ENCODE data around the gene ARID1B. TPM values are rescaled to one million over a fixed set of nuclear protein-coding genes. Genes with fewer than 3 reads are reported as not detected.

The ARID1B gene
- total RNA-seq, 1 donor from 2014 or later, result 66.3 TPM

GRCh38 chr6:157232161-157232895, 455.1 kb downstream of the ARID1B start:
- Mint-ChIP-seq H3K27ac (no peak overlapping the region), H3K4me3 (ENCODE audit: low read depth) (no peak overlapping the region)
- intact Hi-C loops (cut with micrococcal nuclease), result no loop called here

GRCh38 chr6:157233156-157233555, 456.0 kb downstream of the ARID1B start:
- Mint-ChIP-seq H3K9me3 (no peaks in the 10 kb centered on the region), H3K27ac (no peak overlapping the region), H3K27me3 (ENCODE audit: low read depth) (peaks cover 50% of the 10 kb centered on the region)

More at GRCh38 chr6:157232161-157232895, 455.1 kb downstream of the ARID1B start:
- Mint-ChIP-seq H3K36me3 (ENCODE audit: low read depth) (peaks cover 4% of the 10 kb centered on the region), H3K9me3 (no peaks in the 10 kb centered on the region), H3K27me3 (ENCODE audit: low read depth) (peaks cover 45% of the 10 kb centered on the region), H3K4me1 (ENCODE audit: low read depth) (peaks cover 18% of the 10 kb centered on the region)
- no peak for DNase-seq (ENCODE audit: low spot score)

DNA sequence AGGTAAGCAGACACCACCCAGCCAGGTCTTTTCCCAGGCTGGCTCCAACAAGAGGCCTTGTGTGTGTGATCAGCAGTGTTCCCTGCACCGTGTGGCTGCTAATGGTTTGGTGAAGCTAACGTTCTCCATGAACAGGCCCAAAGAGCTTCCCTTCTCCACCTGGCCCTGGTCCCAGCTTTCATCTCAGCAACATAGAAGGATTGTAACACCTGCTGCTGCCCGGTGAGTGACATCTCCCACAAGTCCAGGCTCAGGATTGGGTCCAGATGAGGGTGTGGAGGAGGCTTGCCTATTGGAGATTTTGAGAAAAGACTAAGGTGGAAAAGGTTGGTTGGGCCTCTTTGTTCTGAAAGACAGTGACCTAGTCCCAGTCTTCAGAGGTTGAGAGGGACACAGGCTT, 456.5 kb downstream of the ARID1B start:
- no peak overlapping the region for H3K27ac Mint-ChIP-seq
- no peaks in the 10 kb centered on the region for H3K9me3 Mint-ChIP-seq
- H3K27me3 Mint-ChIP-seq (ENCODE audit: low read depth), result peaks cover 52% of the 10 kb centered on the region
- peaks cover 4% of the 10 kb centered on the region for H3K36me3 Mint-ChIP-seq (ENCODE audit: low read depth)
- H3K4me1 Mint-ChIP-seq (ENCODE audit: low read depth), result peaks cover 11% of the 10 kb centered on the region
- no peak for DNase-seq (ENCODE audit: low spot score)
- H3K4me3 Mint-ChIP-seq (ENCODE audit: low read depth), result no peak overlapping the region
- intact Hi-C loops (cut with micrococcal nuclease), result no loop called here

More at GRCh38 chr6:157233156-157233555, 456.0 kb downstream of the ARID1B start:
- no peak for DNase-seq (ENCODE audit: low spot score)
- Mint-ChIP-seq H3K36me3 (ENCODE audit: low read depth) (peaks cover 4% of the 10 kb centered on the region), H3K4me3 (ENCODE audit: low read depth) (no peak overlapping the region), H3K4me1 (ENCODE audit: low read depth) (peaks cover 11% of the 10 kb centered on the region)
- intact Hi-C loops (cut with micrococcal nuclease), result no loop called here

DNA sequence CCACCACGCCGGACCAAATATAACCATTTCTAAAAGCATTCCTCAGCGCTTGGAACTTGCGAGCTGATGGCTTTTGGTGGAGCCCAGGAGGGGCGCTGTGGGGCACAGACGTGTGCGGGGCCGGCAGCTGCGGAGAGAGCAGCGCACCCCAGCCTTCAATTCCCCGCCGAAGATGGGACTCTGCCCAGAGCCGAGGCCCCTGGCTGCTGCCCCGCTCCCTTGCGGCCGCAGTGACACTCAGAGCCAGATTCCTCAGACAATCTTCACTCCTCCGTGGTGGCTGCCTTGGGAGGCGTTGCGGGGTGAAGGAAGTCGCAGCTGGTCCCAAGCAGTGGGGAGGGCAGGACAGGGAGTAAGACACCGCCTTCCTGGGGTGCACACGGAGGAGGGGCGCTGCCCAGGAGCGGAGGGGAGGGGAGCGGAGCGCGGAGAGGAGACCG, 458.4 kb downstream of the ARID1B start:
- H3K4me1 Mint-ChIP-seq (ENCODE audit: low read depth), result peaks cover 11% of the 10 kb centered on the region
- no peaks in the 10 kb centered on the region for H3K9me3 Mint-ChIP-seq
- DNase-seq (ENCODE audit: low spot score), result peak; percentile 31
- peaks cover 57% of the 10 kb centered on the region for H3K27me3 Mint-ChIP-seq (ENCODE audit: low read depth)
- peak overlapping the region; percentile 84 for H3K4me3 Mint-ChIP-seq (ENCODE audit: low read depth)
- peaks cover 4% of the 10 kb centered on the region for H3K36me3 Mint-ChIP-seq (ENCODE audit: low read depth)
- no peak overlapping the region for H3K27ac Mint-ChIP-seq
- intact Hi-C loops (cut with micrococcal nuclease), result loop anchor here (5.0 kb wide), 1 partner anchor 37 kb away; no protein-coding TSS in a partner anchor

DNA sequence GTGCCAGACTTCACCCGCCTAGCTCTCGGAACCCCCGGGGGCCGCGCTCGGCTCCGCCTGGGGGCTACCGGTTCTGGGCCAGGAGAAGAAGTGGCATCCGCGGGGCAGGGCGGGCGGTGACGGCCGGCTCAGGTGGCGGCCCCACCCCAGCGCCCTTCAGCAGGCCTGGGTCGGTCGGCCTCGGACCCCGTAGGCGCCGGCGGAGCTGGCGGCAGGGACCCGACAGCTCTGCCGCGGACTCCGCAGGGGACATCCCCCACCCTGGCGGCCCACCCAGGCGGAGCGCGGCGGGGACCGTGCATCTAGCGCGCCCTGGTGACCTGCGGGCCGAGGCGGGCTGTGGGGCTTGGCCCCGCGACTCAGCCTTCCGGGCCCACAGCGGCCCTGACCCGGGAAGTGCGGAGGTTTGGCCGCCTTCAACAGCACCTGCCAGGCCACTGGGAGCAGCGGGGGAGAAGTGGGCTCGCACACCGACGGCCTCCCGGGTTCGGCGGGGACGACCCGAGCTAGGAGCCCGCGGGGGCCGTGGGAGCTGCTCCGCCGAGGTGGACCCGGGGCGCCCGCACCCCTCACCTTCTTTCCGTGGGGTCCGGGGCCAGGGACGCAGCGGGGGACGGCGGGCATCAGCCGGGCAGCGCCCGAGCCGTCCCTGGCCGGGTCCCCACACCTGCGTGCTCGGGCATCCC, 459.0 kb downstream of the ARID1B start:
- Mint-ChIP-seq H3K36me3 (ENCODE audit: low read depth) (peaks cover 4% of the 10 kb centered on the region), H3K27ac (no peak overlapping the region), H3K4me1 (ENCODE audit: low read depth) (peaks cover 11% of the 10 kb centered on the region), H3K27me3 (ENCODE audit: low read depth) (peaks cover 57% of the 10 kb centered on the region), H3K9me3 (no peaks in the 10 kb centered on the region), H3K4me3 (ENCODE audit: low read depth) (peak overlapping the region; percentile 84)
- no peak for DNase-seq (ENCODE audit: low spot score)
- intact Hi-C loops (cut with micrococcal nuclease), result loop anchor here (5.0 kb wide), 1 partner anchor 36 kb away; no protein-coding TSS in a partner anchor

DNA sequence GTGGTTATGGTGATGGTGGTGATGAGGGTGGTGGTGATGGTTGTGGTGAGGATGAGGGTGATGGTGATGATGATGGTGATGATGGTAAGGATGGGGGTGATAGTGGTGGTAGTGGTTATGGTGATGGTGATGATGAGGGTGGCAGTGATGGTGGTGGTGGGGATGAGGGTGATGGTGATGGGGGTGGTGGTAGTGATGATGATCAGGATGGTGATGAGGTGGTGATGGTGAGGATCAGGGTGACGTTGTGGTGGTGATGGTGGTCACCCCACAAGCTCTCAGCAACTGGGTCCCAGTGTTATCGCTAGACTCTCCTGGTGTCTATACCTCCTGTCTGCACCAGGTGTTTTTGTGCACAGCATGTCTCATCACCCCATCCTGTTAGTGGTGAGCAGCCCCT, 461.2 kb downstream of the ARID1B start:
- peaks cover 4% of the 10 kb centered on the region for H3K36me3 Mint-ChIP-seq (ENCODE audit: low read depth)
- no peaks in the 10 kb centered on the region for H3K9me3 Mint-ChIP-seq
- intact Hi-C loops (cut with micrococcal nuclease), result loop anchor here (5.0 kb wide), 1 partner anchor 34 kb away; no protein-coding TSS in a partner anchor
- H3K4me1 Mint-ChIP-seq (ENCODE audit: low read depth), result peaks cover 11% of the 10 kb centered on the region
- no peak overlapping the region for H3K4me3 Mint-ChIP-seq (ENCODE audit: low read depth)
- DNase-seq (ENCODE audit: low spot score), result no peak
- H3K27ac Mint-ChIP-seq, result no peak overlapping the region
- peaks cover 54% of the 10 kb centered on the region for H3K27me3 Mint-ChIP-seq (ENCODE audit: low read depth)

DNA sequence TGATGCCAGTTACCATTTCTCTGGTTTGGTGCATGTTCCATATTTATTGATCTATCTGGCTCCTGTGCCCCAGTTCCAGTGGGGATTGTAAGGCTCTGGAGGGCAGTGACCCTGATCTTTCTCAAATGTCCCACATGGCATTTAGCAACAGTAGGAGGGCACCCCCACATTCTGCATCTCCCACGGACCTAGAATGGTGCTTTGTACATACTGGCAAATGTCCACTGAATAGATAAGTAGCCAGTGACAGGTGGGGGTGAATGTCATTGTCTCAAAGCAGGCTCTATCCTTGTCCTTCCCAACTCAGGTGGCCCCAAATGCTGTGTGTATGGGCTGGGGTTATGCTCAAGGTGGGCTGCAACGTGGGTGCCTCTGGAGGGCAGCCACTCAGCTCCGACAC, 462.0 kb downstream of the ARID1B start:
- Mint-ChIP-seq H3K9me3 (no peaks in the 10 kb centered on the region), H3K4me3 (ENCODE audit: low read depth) (no peak overlapping the region), H3K4me1 (ENCODE audit: low read depth) (peaks cover 11% of the 10 kb centered on the region), H3K27me3 (ENCODE audit: low read depth) (peaks cover 50% of the 10 kb centered on the region), H3K36me3 (ENCODE audit: low read depth) (peaks cover 4% of the 10 kb centered on the region), H3K27ac (no peak overlapping the region)
- intact Hi-C loops (cut with micrococcal nuclease), result loop anchor here (5.0 kb wide), 1 partner anchor 33 kb away; no protein-coding TSS in a partner anchor
- no peak for DNase-seq (ENCODE audit: low spot score)

GRCh38 chr6:157239671-157240058, 462.5 kb downstream of the ARID1B start:
- no peaks in the 10 kb centered on the region for H3K9me3 Mint-ChIP-seq
- H3K4me1 Mint-ChIP-seq (ENCODE audit: low read depth), result peaks cover 10% of the 10 kb centered on the region
- no peak overlapping the region for H3K4me3 Mint-ChIP-seq (ENCODE audit: low read depth)
- DNase-seq (ENCODE audit: low spot score), result no peak
- intact Hi-C loops (cut with micrococcal nuclease), result loop anchor here (5.0 kb wide), 1 partner anchor 33 kb away; no protein-coding TSS in a partner anchor
- H3K36me3 Mint-ChIP-seq (ENCODE audit: low read depth), result peaks cover 4% of the 10 kb centered on the region
- peaks cover 49% of the 10 kb centered on the region for H3K27me3 Mint-ChIP-seq (ENCODE audit: low read depth)
- H3K27ac Mint-ChIP-seq, result no peak overlapping the region

DNA sequence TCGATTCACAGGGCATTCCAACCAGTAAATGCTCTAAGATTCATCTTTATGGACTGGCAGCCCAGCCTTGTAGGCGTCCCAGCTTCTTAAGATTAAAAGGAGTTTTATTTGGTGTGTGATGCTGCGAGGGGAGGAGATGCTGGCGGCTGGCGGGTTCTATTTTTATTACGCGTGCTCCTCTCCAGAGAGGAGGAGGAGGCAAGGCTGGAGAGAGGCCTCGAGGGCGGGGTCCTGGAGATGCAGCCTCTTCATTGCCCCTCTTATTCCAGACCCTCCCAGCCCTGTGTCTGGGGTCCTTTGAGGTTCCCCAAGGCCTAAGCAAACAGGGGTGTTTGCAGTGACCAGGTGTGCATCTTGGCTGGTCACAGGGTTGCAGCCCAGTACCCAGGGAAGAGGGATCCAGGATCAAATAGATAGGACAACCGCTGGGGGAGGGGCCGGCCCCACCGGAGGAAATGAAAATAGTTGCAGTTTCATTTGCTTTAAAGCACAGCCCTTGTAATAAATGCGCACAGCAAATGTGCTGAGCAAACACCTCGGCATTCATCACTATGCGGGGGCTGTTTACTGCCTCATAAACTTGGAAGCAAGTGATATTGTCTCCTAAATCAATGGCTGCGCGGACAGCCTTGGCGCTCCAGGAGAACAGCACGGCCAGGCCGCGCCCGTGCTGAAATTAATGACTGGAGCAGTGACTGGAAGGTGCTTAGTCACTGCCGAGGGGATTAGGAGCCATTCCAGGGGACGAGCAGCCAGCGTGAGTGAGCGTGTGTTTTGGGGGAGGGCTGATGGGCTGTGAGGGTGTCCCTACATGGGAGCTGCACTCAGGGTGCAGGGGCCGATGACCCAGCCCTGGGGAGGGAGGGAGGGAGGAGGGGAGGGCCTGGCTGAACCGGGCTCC, 463.1 kb downstream of the ARID1B start:
- H3K27ac Mint-ChIP-seq, result no peak overlapping the region
- peaks cover 4% of the 10 kb centered on the region for H3K36me3 Mint-ChIP-seq (ENCODE audit: low read depth)
- no peak for DNase-seq (ENCODE audit: low spot score)
- H3K9me3 Mint-ChIP-seq, result no peaks in the 10 kb centered on the region
- H3K4me3 Mint-ChIP-seq (ENCODE audit: low read depth), result no peak overlapping the region
- H3K27me3 Mint-ChIP-seq (ENCODE audit: low read depth), result peaks cover 44% of the 10 kb centered on the region
- intact Hi-C loops (cut with micrococcal nuclease), result no loop called here
- peaks cover 8% of the 10 kb centered on the region for H3K4me1 Mint-ChIP-seq (ENCODE audit: low read depth)

DNA sequence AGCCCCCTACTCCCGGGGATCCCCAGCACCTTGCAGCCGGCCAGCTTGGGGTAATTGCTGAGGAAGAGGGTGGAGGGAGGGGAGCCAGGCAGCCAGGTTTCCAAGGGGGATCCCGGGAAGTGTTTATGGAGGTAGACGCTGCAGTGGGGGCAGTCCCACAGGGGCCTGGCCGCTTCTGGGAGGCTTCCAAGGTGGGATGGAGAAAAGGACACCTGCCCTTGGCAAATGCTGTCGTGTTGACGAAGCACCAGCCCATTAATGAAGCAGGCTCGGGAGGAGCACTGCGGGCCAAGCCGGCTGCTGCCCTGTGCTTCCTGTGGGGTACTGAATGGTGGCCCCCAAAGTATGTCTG, 463.8 kb downstream of the ARID1B start:
- no peak for DNase-seq (ENCODE audit: low spot score)
- Mint-ChIP-seq H3K9me3 (no peaks in the 10 kb centered on the region), H3K27me3 (ENCODE audit: low read depth) (peaks cover 39% of the 10 kb centered on the region), H3K4me1 (ENCODE audit: low read depth) (peaks cover 3% of the 10 kb centered on the region), H3K4me3 (ENCODE audit: low read depth) (no peak overlapping the region), H3K36me3 (ENCODE audit: low read depth) (no peaks in the 10 kb centered on the region), H3K27ac (no peak overlapping the region)
- intact Hi-C loops (cut with micrococcal nuclease), result no loop called here

DNA sequence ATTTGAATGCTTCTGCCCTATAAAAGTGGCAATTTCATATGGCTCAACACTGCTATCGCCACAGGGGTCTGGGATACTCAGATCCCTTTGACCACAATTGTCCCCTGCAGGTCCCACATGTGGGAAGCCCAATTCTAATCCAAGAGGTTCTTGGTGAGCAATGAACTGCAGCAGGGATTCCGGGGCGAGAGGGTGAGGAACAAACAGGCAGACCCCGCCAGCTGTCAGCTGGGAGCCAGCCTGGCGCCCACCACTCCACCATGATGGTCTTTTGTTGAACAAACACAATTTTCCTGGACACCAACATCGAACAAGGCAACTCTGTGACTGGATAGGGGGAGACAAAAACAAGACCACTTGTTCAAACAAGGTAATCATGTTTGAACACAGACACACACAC, 465.6 kb downstream of the ARID1B start:
- Mint-ChIP-seq H3K36me3 (ENCODE audit: low read depth) (no peaks in the 10 kb centered on the region), H3K9me3 (no peaks in the 10 kb centered on the region), H3K4me1 (ENCODE audit: low read depth) (peaks cover 3% of the 10 kb centered on the region), H3K4me3 (ENCODE audit: low read depth) (no peak overlapping the region), H3K27ac (no peak overlapping the region), H3K27me3 (ENCODE audit: low read depth) (peaks cover 32% of the 10 kb centered on the region)
- no peak for DNase-seq (ENCODE audit: low spot score)
- intact Hi-C loops (cut with micrococcal nuclease), result no loop called here

DNA sequence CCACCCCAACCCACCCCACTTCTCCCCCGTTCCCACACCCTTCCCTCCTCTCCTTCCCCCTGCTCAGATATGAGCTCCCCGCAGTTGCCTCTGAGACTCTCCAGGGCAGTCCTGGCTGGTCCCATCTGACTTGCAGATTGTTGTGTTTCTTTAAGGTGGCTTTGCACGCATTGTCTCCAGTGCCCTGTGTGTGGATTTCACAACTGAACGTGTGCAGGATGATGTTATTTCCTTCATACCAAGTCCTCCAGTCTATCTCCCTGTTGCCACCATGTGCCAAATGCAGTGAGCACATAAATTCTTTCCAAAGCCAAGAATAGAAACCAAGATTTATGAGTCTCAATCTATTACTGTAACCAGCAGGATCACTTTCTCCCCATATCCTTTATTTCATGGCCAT, 467.0 kb downstream of the ARID1B start:
- H3K4me3 Mint-ChIP-seq (ENCODE audit: low read depth), result no peak overlapping the region
- H3K27ac Mint-ChIP-seq, result no peak overlapping the region
- H3K4me1 Mint-ChIP-seq (ENCODE audit: low read depth), result peaks cover 3% of the 10 kb centered on the region
- peaks cover 30% of the 10 kb centered on the region for H3K27me3 Mint-ChIP-seq (ENCODE audit: low read depth)
- no peak for DNase-seq (ENCODE audit: low spot score)
- intact Hi-C loops (cut with micrococcal nuclease), result no loop called here
- peaks cover 10% of the 10 kb centered on the region for H3K9me3 Mint-ChIP-seq
- H3K36me3 Mint-ChIP-seq (ENCODE audit: low read depth), result no peaks in the 10 kb centered on the region

Measured in activated T-helper 2 cell treated with anti-CD3 and anti-CD28 coated beads, Interferon-gamma antibody, Interleukin-2, Interleukin-4, amounts not matched to agents 10 μg/mL and 5 μg/mL and 100 μg/mL, durations not matched to agents 14 hours and 24 hours and 36 hours (primary cell).